ENCODE measurements around the gene SLMAP.
A peak's percentile ranks its signal among the peaks of the same experiment; 100 is the strongest.

The SLMAP gene

GRCh38 chr3:57893668-57894067 lies 137.6 kb downstream of the SLMAP start:
- DNase-seq (ENCODE audit: low read depth): no peak
- TF ChIP-seq CTCF (conservative IDR thresholded peaks at IDR 0.05; ENCODE audit: control insufficient read depth, insufficient read depth, low read depth, low read length): no peak

GRCh38 chr3:57896031-57896430 lies 139.9 kb downstream of the SLMAP start:
- no peak for TF ChIP-seq CTCF (conservative IDR thresholded peaks at IDR 0.05; ENCODE audit: control insufficient read depth, insufficient read depth, low read depth, low read length)
- DNase-seq (ENCODE audit: low read depth): no peak
- no peak overlapping the region for H3K4me3 ChIP-seq (ENCODE audit: control insufficient read depth, low read depth, low read length)

More at GRCh38 chr3:57893668-57894067, 137.6 kb downstream of the SLMAP start:
- H3K4me3 ChIP-seq (ENCODE audit: control insufficient read depth, low read depth, low read length): no peak overlapping the region

- no peak for DNase-seq (ENCODE audit: low read depth)
- no peak overlapping the region for H3K4me3 ChIP-seq (ENCODE audit: control insufficient read depth, low read depth, low read length)
- no peak for TF ChIP-seq CTCF (conservative IDR thresholded peaks at IDR 0.05; ENCODE audit: control insufficient read depth, insufficient read depth, low read depth, low read length)
Observed at GRCh38 chr3:57896691-57897090, 140.6 kb downstream of the SLMAP start.

- no peak for TF ChIP-seq CTCF (conservative IDR thresholded peaks at IDR 0.05; ENCODE audit: control insufficient read depth, insufficient read depth, low read depth, low read length)
- no peak overlapping the region for H3K4me3 ChIP-seq (ENCODE audit: control insufficient read depth, low read depth, low read length)
- no peak for DNase-seq (ENCODE audit: low read depth)
Observed at GRCh38 chr3:57900786-57901185, 144.7 kb downstream of the SLMAP start.

GRCh38 chr3:57903124-57903890 lies 147.2 kb downstream of the SLMAP start:
- no peak for TF ChIP-seq CTCF (conservative IDR thresholded peaks at IDR 0.05; ENCODE audit: control insufficient read depth, insufficient read depth, low read depth, low read length)
- no peak overlapping the region for H3K4me3 ChIP-seq (ENCODE audit: control insufficient read depth, low read depth, low read length)

GRCh38 chr3:57910990-57911389 lies 154.9 kb downstream of the SLMAP start:
- DNase-seq (ENCODE audit: low read depth): no peak
- H3K4me3 ChIP-seq (ENCODE audit: control insufficient read depth, low read depth, low read length): no peak overlapping the region
- peak; percentile 43 for TF ChIP-seq CTCF (conservative IDR thresholded peaks at IDR 0.05; ENCODE audit: control insufficient read depth, insufficient read depth, low read depth, low read length)

More at GRCh38 chr3:57903124-57903890, 147.2 kb downstream of the SLMAP start:
- DNase-seq (ENCODE audit: low read depth): no peak

All from fibroblast of mammary gland (primary cell).